ENCODE data around the gene CENPP.

- TF ChIP-seq CTCF (IDR thresholded peaks at IDR 0.05; ENCODE audit: insufficient read depth, low read depth, low read length) (no peak), EZH2 (IDR thresholded peaks at IDR 0.05; ENCODE audit: insufficient read depth, low read length) (no peak)
Measured at GRCh38 chr9:92654481-92655301, 328.9 kb downstream of the CENPP start.

Measured in astrocyte (in vitro differentiated cells and primary cell).